Immature natural killer cell (primary cell): ENCODE results near the gene ITPR1. TPM values are rescaled to one million over a fixed set of nuclear protein-coding genes. Genes with fewer than 3 reads are reported as not detected.

Source experiments
- DNase-seq, 3 donors: peaks; one replicate each; pipeline ENCODE4 v3.0.0; 2022; ENCODE audit warnings: mixed read lengths in 1 of 3
- H3K27ac Mint-ChIP-seq, 6 donors: one replicate each; pipeline ENCODE4 v1.8.0; 2020; ENCODE audit warnings: mixed read lengths in 6 of 6, mild to moderate bottlenecking in 5 of 6, inconsistent platforms in 4 of 6, moderate library complexity in 3 of 6
- H3K27me3 Mint-ChIP-seq, 3 donors: one replicate each; pipeline ENCODE4 v1.8.0; 2020 to 2021; ENCODE audit warnings: low read depth in 3 of 3, mild to moderate bottlenecking in 3 of 3, mixed read lengths in 3 of 3, moderate library complexity in 3 of 3, inconsistent platforms in 1 of 3
- H3K36me3 Mint-ChIP-seq, 3 donors: one replicate each; pipeline ENCODE4 v1.8.0; 2020; ENCODE audit warnings: mixed read lengths in 3 of 3, inconsistent platforms in 2 of 3, mild to moderate bottlenecking in 2 of 3
- H3K4me1 Mint-ChIP-seq, 2 donors: one replicate each; pipeline ENCODE4 v1.8.0; 2020; ENCODE audit warnings: inconsistent platforms in 2 of 2, mild to moderate bottlenecking in 2 of 2, mixed read lengths in 2 of 2, moderate library complexity in 1 of 2
- H3K4me3 Mint-ChIP-seq, 5 donors: one replicate each; pipeline ENCODE4 v1.8.0; 2020; ENCODE audit warnings: mild to moderate bottlenecking in 5 of 5, mixed read lengths in 5 of 5, inconsistent platforms in 3 of 5, moderate library complexity in 3 of 5
- H3K9me3 Mint-ChIP-seq, 6 donors: one replicate each; pipeline ENCODE4 v1.8.0; 2020; ENCODE audit warnings: mild to moderate bottlenecking in 6 of 6, mixed read lengths in 6 of 6, inconsistent platforms in 4 of 6, moderate library complexity in 3 of 6
- polyA plus RNA-seq, 3 donors: library from polyadenylated mRNA; unstranded; fragments of 300-500 nt; fragmentation: Illumina TruSeq; gene quantifications; one replicate each; pipeline ENCODE4 v1.2.3, GENCODE V29; 2021

The ITPR1 gene
- polyA plus RNA-seq, 3 donors from 2014 or later = 3.0 to 14.7 (median 7.6) TPM

DNA sequence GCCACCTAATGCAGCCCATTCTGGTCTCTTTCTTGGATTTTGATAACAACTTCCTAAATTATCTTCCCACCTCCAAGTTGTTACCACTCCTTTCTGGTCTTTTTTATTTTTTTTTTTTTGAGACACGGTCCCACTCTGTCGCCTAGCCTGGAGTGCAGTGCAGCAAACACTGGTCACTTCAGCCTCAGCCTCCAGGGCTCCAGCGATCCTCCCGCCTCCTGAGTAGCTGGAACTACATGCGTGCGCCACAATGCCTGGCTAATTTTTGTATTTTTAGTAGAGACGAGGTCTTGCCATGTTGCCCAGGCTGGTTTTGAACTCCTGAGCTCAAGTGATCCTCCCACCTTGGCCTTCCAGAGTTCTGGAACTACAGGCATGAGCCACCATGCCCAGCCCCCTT is 393.3 kb downstream of the ITPR1 start:
- no peak for DNase-seq
- Mint-ChIP-seq H3K36me3 (no peaks in the 10 kb centered on the region), H3K4me1 (peaks cover 21 to 22% of the 10 kb centered on the region in 2 donors), H3K9me3 (no peaks in the 10 kb centered on the region), H3K4me3 (no peak overlapping the region), H3K27ac (peak overlapping the region in 3 of 6 donors; percentile 45 to 79 (median 71)), H3K27me3 (peaks cover 0 to 3% (median 2%) of the 10 kb centered on the region in 3 donors)

GRCh38 chr3:4887177-4887576 is 394.0 kb downstream of the ITPR1 start:
- H3K9me3 Mint-ChIP-seq = no peaks in the 10 kb centered on the region

DNA sequence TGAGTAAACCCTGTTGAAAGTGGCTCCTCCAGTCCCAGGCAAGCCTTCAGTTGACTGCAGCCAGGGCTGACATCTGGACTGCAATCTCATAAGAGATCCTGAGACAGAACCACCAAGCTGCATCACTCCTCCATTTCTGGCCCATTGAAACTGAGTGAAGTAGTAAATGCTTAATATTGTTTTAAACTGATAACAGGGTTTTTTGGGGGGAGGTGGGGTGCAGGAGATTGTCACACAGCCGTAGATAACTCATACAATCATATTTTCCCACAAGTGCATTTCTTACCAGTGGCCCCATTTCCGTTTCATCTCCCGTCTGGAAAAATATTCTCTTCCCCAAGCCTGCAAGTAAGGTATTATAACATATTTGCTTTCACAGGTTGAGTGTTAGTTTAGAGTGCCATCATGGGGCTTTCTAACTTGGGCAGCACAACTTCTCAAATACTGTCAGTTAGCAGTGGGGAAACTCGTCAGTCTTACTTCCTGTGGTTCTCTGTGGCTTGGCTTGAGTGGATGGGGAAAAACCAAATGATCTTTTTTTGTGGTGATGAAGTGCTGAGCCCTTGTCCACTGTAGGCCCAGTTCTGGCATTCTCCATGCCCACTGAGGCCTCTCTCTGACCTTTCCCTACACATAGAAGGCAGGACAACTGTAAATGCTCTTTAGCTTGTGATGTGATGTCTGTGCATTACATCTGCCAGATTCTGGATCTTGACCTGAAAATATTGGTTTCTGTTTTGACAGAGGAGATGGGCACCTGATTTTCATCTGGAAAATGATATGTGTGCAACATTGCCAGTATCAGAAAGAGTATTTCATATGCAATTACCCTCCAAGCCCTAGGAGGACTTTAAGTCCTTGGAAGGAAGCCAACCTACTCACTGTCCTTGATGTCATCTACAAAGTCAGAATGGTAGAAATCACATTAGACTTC is 396.0 kb downstream of the ITPR1 start:
- H3K4me3 Mint-ChIP-seq = peak overlapping the region; percentile 40 to 57 (median 49)

More at GRCh38 chr3:4887177-4887576, 394.0 kb downstream of the ITPR1 start:
- Mint-ChIP-seq H3K4me3 (no peak overlapping the region), H3K27me3 (peaks cover 0 to 3% (median 2%) of the 10 kb centered on the region in 3 donors), H3K36me3 (no peaks in the 10 kb centered on the region), H3K4me1 (peaks cover 21 to 22% of the 10 kb centered on the region in 2 donors), H3K27ac (peak overlapping the region in 2 of 6 donors; percentile 16 to 71)
- DNase-seq = no peak

DNA sequence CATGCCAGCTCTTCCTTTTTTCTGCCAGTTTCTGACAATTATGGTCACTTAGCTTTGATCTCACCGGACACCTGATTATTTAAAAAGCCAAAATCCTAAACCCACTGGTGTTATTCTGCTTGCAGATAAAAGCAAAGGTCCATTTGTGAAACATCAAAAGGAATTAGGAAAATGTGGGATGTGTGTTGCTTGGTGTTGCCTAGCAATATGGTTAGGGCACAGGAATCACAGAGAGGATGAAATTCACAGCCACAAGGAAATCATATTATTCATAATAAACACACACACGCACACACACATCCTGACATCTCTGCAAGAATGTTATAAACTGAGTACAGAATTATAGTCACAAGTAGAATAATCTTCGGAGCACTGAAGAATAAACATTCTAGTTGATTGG is 396.7 kb downstream of the ITPR1 start:
- H3K36me3 Mint-ChIP-seq = no peaks in the 10 kb centered on the region
- DNase-seq = no peak
- H3K27ac Mint-ChIP-seq = peak overlapping the region; percentile 78 to 95 (median 90)
- H3K27me3 Mint-ChIP-seq = peaks cover 2 to 3% (median 2%) of the 10 kb centered on the region in 3 donors
- peak overlapping the region in 1 of 5 donors; percentile 54 for H3K4me3 Mint-ChIP-seq
- H3K9me3 Mint-ChIP-seq = no peaks in the 10 kb centered on the region
- peaks cover 22 to 23% of the 10 kb centered on the region in 2 donors for H3K4me1 Mint-ChIP-seq

More for the DNA sequence above, 396.0 kb downstream of the ITPR1 start:
- H3K36me3 Mint-ChIP-seq = no peaks in the 10 kb centered on the region
- H3K27me3 Mint-ChIP-seq = peaks cover 2 to 3% (median 2%) of the 10 kb centered on the region in 3 donors
- DNase-seq = peak; percentile 75 to 78 (median 77)
- peak overlapping the region; percentile 78 to 95 (median 90) for H3K27ac Mint-ChIP-seq
- H3K9me3 Mint-ChIP-seq = no peaks in the 10 kb centered on the region
- peaks cover 21 to 22% of the 10 kb centered on the region in 2 donors for H3K4me1 Mint-ChIP-seq

GRCh38 chr3:4894891-4895530 is 401.9 kb downstream of the ITPR1 start:
- Mint-ChIP-seq H3K27ac (peak overlapping the region in 2 of 6 donors; percentile 17 to 68), H3K27me3 (peaks cover 0 to 6% (median 0%) of the 10 kb centered on the region in 3 donors), H3K4me1 (peaks cover 24 to 31% of the 10 kb centered on the region in 2 donors), H3K4me3 (no peak overlapping the region), H3K9me3 (no peaks in the 10 kb centered on the region), H3K36me3 (peaks cover 0 to 3% (median 0%) of the 10 kb centered on the region in 3 donors)
- DNase-seq = no peak

- Mint-ChIP-seq H3K27ac (peak overlapping the region in 3 of 6 donors; percentile 2 to 51 (median 17)), H3K4me1 (peaks cover 29 to 38% of the 10 kb centered on the region in 2 donors), H3K36me3 (peaks cover 0 to 3% (median 0%) of the 10 kb centered on the region in 3 donors), H3K4me3 (no peak overlapping the region), H3K9me3 (no peaks in the 10 kb centered on the region), H3K27me3 (peaks cover 0 to 6% (median 0%) of the 10 kb centered on the region in 3 donors)
- no peak for DNase-seq
These were observed 402.7 kb downstream of the ITPR1 start for GRCh38 chr3:4895838-4896237.

Other genes starting within 250 kb of the ITPR1 start
- gene SETMAR, start 190.0 kb upstream of the ITPR1 start, polyA plus RNA-seq = 10 to 100 TPM in 2 of 3 donors, 1 to 10 TPM in 1; 9.8 to 11.1 (median 10.4) TPM
- gene SUMF1, start 26.1 kb upstream of the ITPR1 start, polyA plus RNA-seq = 10 to 100 TPM; 38.3 to 79.9 (median 43.9) TPM